ENCODE data around the gene FRRS1L. TPM values are rescaled to one million over a fixed set of nuclear protein-coding genes. Genes with fewer than 3 reads are reported as not detected.

Gene FRRS1L
- total RNA-seq, 2 donors from 2014 or later: 0.81 to 1.1 TPM

DNA sequence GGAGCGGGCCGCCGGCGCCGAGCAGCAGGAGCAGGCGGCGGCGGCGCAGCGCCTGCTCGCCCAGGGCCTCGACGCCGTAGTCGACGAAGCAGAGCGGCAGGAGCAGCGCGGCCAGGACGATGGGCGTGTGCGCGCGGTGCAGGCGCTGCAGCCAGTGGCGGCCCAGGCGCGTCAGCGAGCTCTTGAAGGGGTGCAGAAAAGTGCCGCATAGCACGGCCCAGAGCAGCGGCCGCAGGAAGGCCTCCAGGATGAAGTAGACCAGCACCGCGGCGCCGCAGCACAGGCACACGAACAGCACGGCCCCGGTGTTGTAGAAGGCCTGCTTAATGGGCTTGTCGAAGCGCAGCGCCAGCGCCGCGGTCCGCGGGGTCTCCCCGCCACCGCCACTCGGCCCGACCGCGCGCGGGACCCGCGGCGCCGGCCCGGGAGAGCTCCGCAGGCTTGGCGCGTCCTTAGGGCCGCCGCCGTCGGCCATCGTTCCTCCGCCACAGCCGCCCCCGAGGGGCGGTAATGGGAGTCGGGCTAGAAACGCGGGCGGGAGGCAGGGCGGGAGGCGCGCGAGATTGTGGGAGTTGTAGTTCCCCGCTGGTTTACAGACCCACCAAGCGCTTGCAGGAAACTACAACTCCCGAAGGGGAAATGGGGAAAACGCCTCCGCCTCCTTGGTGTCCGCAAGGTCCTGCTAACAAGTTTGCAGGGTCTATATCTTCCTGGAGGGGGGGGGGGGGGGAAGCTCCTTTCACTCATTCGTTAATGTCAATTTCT is 47.4 kb downstream of the FRRS1L start, which contains the start of gene TMEM245:
TSS of gene TMEM245 (minus strand) at position 509 of the 765 bp plus-strand sequence. CDS start at position 475, 34 bp downstream.
- peak; percentile 91 for DNase-seq (ENCODE audit: low spot score)
- Histone ChIP-seq H3K36me3 (no peaks in the 10 kb centered on the region), H3K27ac (peak within 1 kb of the TSS; percentile 83 to 91), H3K4me3 (peak within 1 kb of the TSS; percentile 89), H3K4me1 (ENCODE audit: control insufficient read depth in 1 of 2, low read depth in 2 of 2) (peaks cover 28 to 46% of the 10 kb centered on the region in 2 donors), H3K9me3 (no peaks in the 10 kb centered on the region), H3K27me3 (replicated peaks; ENCODE audit: insufficient read depth) (no peaks in the 10 kb centered on the region)
- peak; percentile 97 for ATAC-seq (ENCODE audit: insufficient number of reproducible peaks, low FRiP score, low read depth)
- TF ChIP-seq CTCF (IDR thresholded peaks at IDR 0.05): no peak

GRCh38 chr9:109118808-109119438 is 48.1 kb downstream of the FRRS1L start:
- no peak for ATAC-seq (ENCODE audit: insufficient number of reproducible peaks, low FRiP score, low read depth)
- Histone ChIP-seq H3K27ac (peak overlapping the region; percentile 83 to 91), H3K27me3 (replicated peaks; ENCODE audit: insufficient read depth) (no peaks in the 10 kb centered on the region), H3K9me3 (no peaks in the 10 kb centered on the region), H3K4me1 (ENCODE audit: control insufficient read depth in 1 of 2, low read depth in 2 of 2) (peaks cover 35 to 53% of the 10 kb centered on the region in 2 donors), H3K36me3 (no peaks in the 10 kb centered on the region), H3K4me3 (peak overlapping the region; percentile 89)
- DNase-seq (ENCODE audit: low spot score): no peak
- TF ChIP-seq CTCF (IDR thresholded peaks at IDR 0.05): no peak

DNA sequence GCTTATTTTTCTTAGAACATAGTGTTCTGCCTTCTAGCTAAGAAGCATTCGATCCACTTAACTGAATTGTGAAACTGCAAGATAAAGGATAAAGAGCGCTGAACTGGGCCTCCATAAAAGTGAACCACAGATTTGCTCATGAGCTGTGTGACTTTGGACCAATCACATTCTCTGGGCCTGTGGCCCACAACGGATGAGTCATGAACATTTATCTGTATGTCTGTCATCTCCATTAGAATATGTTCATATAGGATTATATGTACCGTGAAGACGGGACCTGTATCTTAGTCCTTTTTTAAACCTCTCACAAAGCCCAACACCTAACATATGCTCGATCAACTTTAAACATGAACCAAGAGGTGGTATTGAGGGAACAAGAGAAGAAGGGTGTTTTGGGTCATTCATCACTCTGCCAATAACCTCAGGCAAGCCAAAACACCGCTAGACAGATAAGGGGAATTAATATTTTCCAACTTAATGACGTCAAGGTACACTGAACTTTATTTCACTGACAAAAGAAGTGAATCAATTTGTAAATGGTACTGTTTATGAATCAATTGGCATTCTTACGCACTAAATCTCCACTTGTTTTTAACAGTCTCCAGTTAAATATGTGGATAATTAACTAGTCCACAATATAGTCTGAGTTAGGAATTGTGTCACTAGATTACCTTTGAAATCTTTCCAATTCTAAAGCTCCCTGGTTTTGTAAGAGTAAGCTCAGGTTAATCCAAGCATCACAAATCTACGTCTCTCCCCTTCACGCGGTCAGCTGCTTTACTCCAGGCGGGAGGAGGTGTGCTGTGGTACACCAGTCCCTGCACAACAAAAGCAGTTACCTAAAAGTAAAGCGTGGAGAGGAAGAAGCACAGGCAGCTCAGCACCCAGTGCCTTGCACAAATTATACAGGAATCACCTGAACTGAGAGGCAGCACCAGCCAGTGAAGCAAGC is 48.9 kb downstream of the FRRS1L start:
- ATAC-seq (ENCODE audit: insufficient number of reproducible peaks, low FRiP score, low read depth) (no peak), DNase-seq (ENCODE audit: low spot score) (no peak)
- Histone ChIP-seq H3K9me3 (no peaks in the 10 kb centered on the region), H3K4me1 (ENCODE audit: control insufficient read depth in 1 of 2, low read depth in 2 of 2) (peaks cover 42 to 61% of the 10 kb centered on the region in 2 donors), H3K27ac (peak overlapping the region; percentile 83 to 91), H3K27me3 (replicated peaks; ENCODE audit: insufficient read depth) (no peaks in the 10 kb centered on the region), H3K36me3 (no peaks in the 10 kb centered on the region), H3K4me3 (peak overlapping the region; percentile 89)
- TF ChIP-seq CTCF (IDR thresholded peaks at IDR 0.05): no peak

DNA sequence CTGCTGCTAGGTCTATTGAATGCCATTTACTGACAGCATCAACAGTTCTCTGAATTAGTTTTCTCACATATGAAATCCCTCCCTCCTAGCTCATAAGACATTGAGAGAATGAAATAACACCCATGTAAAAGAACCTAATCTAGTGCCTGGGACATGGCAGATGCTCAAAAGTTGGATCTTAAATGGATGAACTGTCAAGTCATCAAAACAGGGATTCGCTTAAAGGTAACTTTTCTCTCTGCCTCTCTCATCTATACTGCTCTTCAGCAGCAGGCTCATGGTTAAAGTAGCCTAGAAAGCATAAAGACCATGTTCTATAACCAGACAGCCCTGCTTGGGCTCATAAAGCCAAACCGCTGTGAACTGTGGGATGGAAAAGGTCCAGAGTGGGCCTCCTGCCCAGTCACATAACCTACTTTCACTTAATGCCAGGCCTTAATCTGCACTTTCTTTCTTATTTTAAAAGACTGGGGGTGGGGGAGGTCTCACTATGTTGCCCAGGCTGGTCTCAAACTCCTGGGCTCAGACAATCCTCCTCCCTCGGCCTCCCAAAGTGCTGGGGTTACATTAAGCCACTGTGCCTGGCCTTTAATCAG is 51.0 kb downstream of the FRRS1L start:
- H3K4me3 ChIP-seq: peak overlapping the region; percentile 18
- ATAC-seq (ENCODE audit: insufficient number of reproducible peaks, low FRiP score, low read depth) (no peak), DNase-seq (ENCODE audit: low spot score) (no peak)
- no peak for TF ChIP-seq CTCF (IDR thresholded peaks at IDR 0.05)
- no peaks in the 10 kb centered on the region for H3K27me3 ChIP-seq (replicated peaks; ENCODE audit: insufficient read depth)
- H3K27ac ChIP-seq: peak overlapping the region in 1 of 2 donors; percentile 19
- H3K9me3 ChIP-seq: no peaks in the 10 kb centered on the region
- no peaks in the 10 kb centered on the region for H3K36me3 ChIP-seq
- peaks cover 56 to 82% of the 10 kb centered on the region in 2 donors for H3K4me1 ChIP-seq (ENCODE audit: control insufficient read depth in 1 of 2, low read depth in 2 of 2)

All from thoracic aorta (tissue), 2 donors.